Measurements from ENCODE around the gene FBN1. TPM values are rescaled to one million over a fixed set of nuclear protein-coding genes. Genes with fewer than 3 reads are reported as not detected.

Gene FBN1
- total and polyA plus RNA-seq, 2 donors (not counting 3 experiments of a cell fraction or from before 2014, with no cell fraction given): 107 to 111 TPM

GRCh38 chr15:48693484-48693883 is 48.0 kb upstream of the FBN1 start:
- Histone ChIP-seq H3K79me2 (ENCODE audit: control insufficient read depth, insufficient read depth, low read length) (no peaks in the 10 kb centered on the region), H3K4me2 (ENCODE audit: insufficient read depth, low read length) (no peak overlapping the region), H3K9me3 (replicated peaks; ENCODE audit: control insufficient read depth, insufficient read depth, low read length) (no peaks in the 10 kb centered on the region), H3K9me1 (replicated peaks; ENCODE audit: control insufficient read depth, extremely low read depth, insufficient read depth, low read length) (no peaks in the 10 kb centered on the region), H4K20me1 (replicated peaks; ENCODE audit: control insufficient read depth, extremely low read depth, insufficient read depth, low read length) (no peaks in the 10 kb centered on the region), H3K9ac (replicated peaks; ENCODE audit: extremely low read depth, insufficient read depth, low read length) (no peak overlapping the region), H3K27ac (ENCODE audit: insufficient read depth, low read depth, low read length) (no peak overlapping the region), H3K4me3 (replicated peaks in 1 of 3; ENCODE audit: insufficient read depth in 1 of 3, low read depth in 1 of 3, low read length in 3 of 3) (no peak overlapping the region), H2AFZ (ENCODE audit: low read depth, low read length) (no peak overlapping the region), H3K27me3 (ENCODE audit: control insufficient read depth in 2 of 2, insufficient read depth in 2 of 2, low read length in 2 of 2) (no peaks in the 10 kb centered on the region), H3K4me1 (ENCODE audit: control insufficient read depth, extremely low read depth, insufficient read depth, low read length) (peaks cover 28% of the 10 kb centered on the region), H3K36me3 (ENCODE audit: control insufficient read depth in 2 of 2, extremely low read depth in 1 of 2, insufficient read depth in 2 of 2, low read length in 2 of 2) (no peaks in the 10 kb centered on the region)
- CTCF ChIA-PET: no interaction called here
- no peak for DNase-seq (ENCODE audit: low read depth, low spot score)
- BruUV-seq (replicated peaks): no TSS peak
- intact Hi-C loops (cut with micrococcal nuclease): no loop called here
- dilution Hi-C loops (cut with MboI; ENCODE audit: extremely low pct_ligation_motif_present, low sequenced_read_pairs): no loop called here
- FAIRE-seq: no peak
- TF ChIP-seq GATA2 (IDR thresholded peaks at IDR 0.05; ENCODE audit: insufficient read depth, insufficient read length, low read depth, low read length) (peak; percentile 39), EZH2 (IDR thresholded peaks at IDR 0.05; ENCODE audit: borderline replicate concordance, low read depth, low read length, severe bottlenecking) (no peak)
- POLR2A ChIA-PET: no interaction called here

GRCh38 chr15:48688493-48688892 is 43.0 kb upstream of the FBN1 start:
- dilution Hi-C loops (cut with MboI; ENCODE audit: extremely low pct_ligation_motif_present, low sequenced_read_pairs) (no loop called here), intact Hi-C loops (cut with micrococcal nuclease) (no loop called here)
- H3K9me3 ChIP-seq (replicated peaks; ENCODE audit: control insufficient read depth, insufficient read depth, low read length): no peaks in the 10 kb centered on the region
- no peak overlapping the region for H2AFZ ChIP-seq (ENCODE audit: low read depth, low read length)
- BruUV-seq (replicated peaks): no TSS peak
- no peak for DNase-seq (ENCODE audit: low read depth, low spot score)
- no peak overlapping the region for H3K27ac ChIP-seq (ENCODE audit: insufficient read depth, low read depth, low read length)
- no peak overlapping the region for H3K4me3 ChIP-seq (replicated peaks in 1 of 3; ENCODE audit: insufficient read depth in 1 of 3, low read depth in 1 of 3, low read length in 3 of 3)
- H3K36me3 ChIP-seq (ENCODE audit: control insufficient read depth in 2 of 2, extremely low read depth in 1 of 2, insufficient read depth in 2 of 2, low read length in 2 of 2): no peaks in the 10 kb centered on the region
- no peaks in the 10 kb centered on the region for H3K4me1 ChIP-seq (ENCODE audit: control insufficient read depth, extremely low read depth, insufficient read depth, low read length)
- no peak overlapping the region for H3K9ac ChIP-seq (replicated peaks; ENCODE audit: extremely low read depth, insufficient read depth, low read length)
- POLR2A ChIA-PET: no interaction called here
- FAIRE-seq: no peak
- no peak overlapping the region for H3K4me2 ChIP-seq (ENCODE audit: insufficient read depth, low read length)
- H3K9me1 ChIP-seq (replicated peaks; ENCODE audit: control insufficient read depth, extremely low read depth, insufficient read depth, low read length): no peaks in the 10 kb centered on the region
- no peaks in the 10 kb centered on the region for H3K79me2 ChIP-seq (ENCODE audit: control insufficient read depth, insufficient read depth, low read length)
- no peaks in the 10 kb centered on the region for H3K27me3 ChIP-seq (ENCODE audit: control insufficient read depth in 2 of 2, insufficient read depth in 2 of 2, low read length in 2 of 2)
- TF ChIP-seq JUN (IDR thresholded peaks at IDR 0.05; ENCODE audit: borderline replicate concordance, insufficient read depth, insufficient read length, low read depth) (no peak), FOS (IDR thresholded peaks at IDR 0.05; ENCODE audit: borderline replicate concordance, insufficient read depth, low read length) (no peak), MYC (IDR thresholded peaks at IDR 0.05; ENCODE audit: low read depth, low read length) (no peak), POLR2A (IDR thresholded peaks at IDR 0.05; ENCODE audit: low read depth, low read length) (no peak)
- no peaks in the 10 kb centered on the region for H4K20me1 ChIP-seq (replicated peaks; ENCODE audit: control insufficient read depth, extremely low read depth, insufficient read depth, low read length)
- CTCF ChIA-PET: no interaction called here

All from endothelial cell of umbilical vein (primary cell).